Measurements from ENCODE around the gene ZNRD2. TPM values are rescaled to one million over a fixed set of nuclear protein-coding genes. Genes with fewer than 3 reads are reported as not detected.
A peak's percentile ranks its signal among the peaks of the same experiment; 100 is the strongest.

Gene ZNRD2
- total RNA-seq, 1 donor from 2014 or later: 45.1 TPM

GRCh38 chr11:65606876-65607613, 36.8 kb downstream of the ZNRD2 start:
- Mint-ChIP-seq H3K9me3 (ENCODE audit: unreplicated experiment) (no peaks in the 10 kb centered on the region), H3K4me3 (ENCODE audit: unreplicated experiment) (peak overlapping the region; percentile 60), H3K27me3 (ENCODE audit: low read depth, unreplicated experiment) (no peaks in the 10 kb centered on the region), H3K36me3 (ENCODE audit: low read depth, unreplicated experiment) (peaks cover 29% of the 10 kb centered on the region), H3K4me1 (ENCODE audit: low read depth, unreplicated experiment) (peaks cover 18% of the 10 kb centered on the region), H3K27ac (ENCODE audit: unreplicated experiment) (peak overlapping the region; percentile 47)
- Histone ChIP-seq H3K4me2 (ENCODE audit: low read length) (peak overlapping the region; percentile 80), H4K20me1 (ENCODE audit: insufficient read depth, low read length) (peaks cover 67% of the 10 kb centered on the region), H3K4me1 (ENCODE audit: insufficient read depth, low read length) (peaks cover 27% of the 10 kb centered on the region), H3K36me3 (ENCODE audit: insufficient read depth, low read length) (peaks cover 21% of the 10 kb centered on the region), H3K9ac (ENCODE audit: low read length) (no peak overlapping the region), H3K9me3 (ENCODE audit: insufficient read depth, low read depth, low read length) (no peaks in the 10 kb centered on the region), H2AFZ (ENCODE audit: low read depth, low read length) (peak overlapping the region; percentile 34), H3K79me2 (ENCODE audit: insufficient read depth, low read length) (peaks cover 44% of the 10 kb centered on the region), H3K4me3 (ENCODE audit: insufficient read depth, low read depth, low read length) (no peak overlapping the region), H3K27ac (ENCODE audit: low read depth, low read length) (no peak overlapping the region), H3K27me3 (ENCODE audit: insufficient read depth, low read length) (no peaks in the 10 kb centered on the region)
- TF ChIP-seq EZH2 (IDR thresholded peaks at IDR 0.05; ENCODE audit: insufficient read depth, low read length) (no peak), CTCF (IDR thresholded peaks at IDR 0.05; ENCODE audit: insufficient read depth, low read depth, low read length) (no peak)
- DNase-seq (ENCODE audit: low read depth): peak; percentile 94
- no peak for FAIRE-seq

GRCh38 chr11:65607614-65608426, 37.5 kb downstream of the ZNRD2 start:
- Mint-ChIP-seq H3K4me3 (ENCODE audit: unreplicated experiment) (no peak overlapping the region), H3K4me1 (ENCODE audit: low read depth, unreplicated experiment) (peaks cover 23% of the 10 kb centered on the region), H3K27ac (ENCODE audit: unreplicated experiment) (no peak overlapping the region), H3K27me3 (ENCODE audit: low read depth, unreplicated experiment) (no peaks in the 10 kb centered on the region), H3K36me3 (ENCODE audit: low read depth, unreplicated experiment) (peaks cover 32% of the 10 kb centered on the region), H3K9me3 (ENCODE audit: unreplicated experiment) (no peaks in the 10 kb centered on the region)
- FAIRE-seq (no peak), DNase-seq (ENCODE audit: low read depth) (no peak)
- TF ChIP-seq EZH2 (IDR thresholded peaks at IDR 0.05; ENCODE audit: insufficient read depth, low read length): no peak
- TF ChIP-seq CTCF (IDR thresholded peaks at IDR 0.05; ENCODE audit: insufficient read depth, low read depth, low read length): no peak
- no peak overlapping the region for H3K9ac ChIP-seq (ENCODE audit: low read length)
- no peak overlapping the region for H3K27ac ChIP-seq (ENCODE audit: low read depth, low read length)
- peaks cover 51% of the 10 kb centered on the region for H3K79me2 ChIP-seq (ENCODE audit: insufficient read depth, low read length)
- H2AFZ ChIP-seq (ENCODE audit: low read depth, low read length): peak overlapping the region; percentile 34
- H4K20me1 ChIP-seq (ENCODE audit: insufficient read depth, low read length): peaks cover 75% of the 10 kb centered on the region
- H3K4me3 ChIP-seq (ENCODE audit: insufficient read depth, low read depth, low read length): no peak overlapping the region
- peaks cover 35% of the 10 kb centered on the region for H3K4me1 ChIP-seq (ENCODE audit: insufficient read depth, low read length)
- H3K9me3 ChIP-seq (ENCODE audit: insufficient read depth, low read depth, low read length): no peaks in the 10 kb centered on the region
- peaks cover 21% of the 10 kb centered on the region for H3K36me3 ChIP-seq (ENCODE audit: insufficient read depth, low read length)
- H3K27me3 ChIP-seq (ENCODE audit: insufficient read depth, low read length): no peaks in the 10 kb centered on the region
- peak overlapping the region; percentile 80 for H3K4me2 ChIP-seq (ENCODE audit: low read length)

Data from astrocyte (in vitro differentiated cells and primary cell).